ENCODE data around the gene TMEM233.

TMEM233 gene

DNA sequence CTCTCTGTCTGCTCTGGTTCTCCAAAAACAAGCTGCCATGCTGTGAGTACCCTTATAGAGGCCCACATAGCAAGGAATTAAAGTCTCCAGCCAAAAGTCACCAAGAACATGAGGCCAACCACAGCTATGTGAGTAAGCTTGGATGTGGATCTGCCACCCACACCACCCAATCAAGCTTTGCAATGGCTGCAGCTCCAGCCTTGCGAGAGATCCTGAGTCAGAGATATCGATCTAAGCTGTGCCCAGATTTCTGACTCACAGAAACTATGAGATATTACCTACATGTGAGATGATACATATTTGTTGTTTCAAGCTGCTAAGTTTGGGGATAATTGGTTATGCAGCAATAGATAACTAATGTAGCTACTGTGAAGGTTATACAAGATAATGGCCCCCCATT, 15.5 kb upstream of the TMEM233 start:
- TF ChIP-seq, protein P1, sequence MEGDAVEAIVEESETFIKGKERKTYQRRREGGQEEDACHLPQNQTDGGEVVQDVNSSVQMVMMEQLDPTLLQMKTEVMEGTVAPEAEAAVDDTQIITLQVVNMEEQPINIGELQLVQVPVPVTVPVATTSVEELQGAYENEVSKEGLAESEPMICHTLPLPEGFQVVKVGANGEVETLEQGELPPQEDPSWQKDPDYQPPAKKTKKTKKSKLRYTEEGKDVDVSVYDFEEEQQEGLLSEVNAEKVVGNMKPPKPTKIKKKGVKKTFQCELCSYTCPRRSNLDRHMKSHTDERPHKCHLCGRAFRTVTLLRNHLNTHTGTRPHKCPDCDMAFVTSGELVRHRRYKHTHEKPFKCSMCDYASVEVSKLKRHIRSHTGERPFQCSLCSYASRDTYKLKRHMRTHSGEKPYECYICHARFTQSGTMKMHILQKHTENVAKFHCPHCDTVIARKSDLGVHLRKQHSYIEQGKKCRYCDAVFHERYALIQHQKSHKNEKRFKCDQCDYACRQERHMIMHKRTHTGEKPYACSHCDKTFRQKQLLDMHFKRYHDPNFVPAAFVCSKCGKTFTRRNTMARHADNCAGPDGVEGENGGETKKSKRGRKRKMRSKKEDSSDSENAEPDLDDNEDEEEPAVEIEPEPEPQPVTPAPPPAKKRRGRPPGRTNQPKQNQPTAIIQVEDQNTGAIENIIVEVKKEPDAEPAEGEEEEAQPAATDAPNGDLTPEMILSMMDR (IDR thresholded peaks at IDR 0.05), result no peak
- Mint-ChIP-seq H3K4me3 (no peak overlapping the region), H3K9me3 (no peaks in the 10 kb centered on the region), H3K27me3 (ENCODE audit: low read depth, poor library complexity) (no peaks in the 10 kb centered on the region), H3K36me3 (ENCODE audit: low read depth) (no peaks in the 10 kb centered on the region), H3K27ac (no peak overlapping the region), H3K4me1 (no peaks in the 10 kb centered on the region)
- no peak for DNase-seq

DNA sequence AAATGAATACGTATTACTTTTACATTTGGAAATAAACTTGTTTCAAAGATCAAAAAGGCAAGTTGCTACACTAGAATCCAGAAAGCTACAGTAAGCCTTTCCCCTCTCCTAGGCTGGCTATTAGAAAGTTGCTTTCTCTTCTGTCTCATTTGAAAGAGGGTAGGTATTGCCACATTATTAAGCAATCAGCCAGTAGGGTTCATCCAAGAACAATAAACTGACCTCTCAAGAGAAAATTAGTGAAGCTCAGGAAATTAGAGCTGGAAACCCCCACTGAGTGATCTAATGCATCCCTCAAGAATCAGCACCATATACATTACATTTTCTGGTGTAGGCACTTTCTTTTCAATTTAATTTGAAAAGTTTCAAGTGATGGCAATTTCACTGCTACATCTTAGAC, 4.5 kb upstream of the TMEM233 start:
- H3K4me1 Mint-ChIP-seq, result peaks cover 6% of the 10 kb centered on the region
- peaks cover 75% of the 10 kb centered on the region for H3K27me3 Mint-ChIP-seq (ENCODE audit: low read depth, poor library complexity)
- no peaks in the 10 kb centered on the region for H3K36me3 Mint-ChIP-seq (ENCODE audit: low read depth)
- no peak for DNase-seq
- no peak overlapping the region for H3K4me3 Mint-ChIP-seq
- peaks cover 4% of the 10 kb centered on the region for H3K9me3 Mint-ChIP-seq
- no peak overlapping the region for H3K27ac Mint-ChIP-seq
- TF ChIP-seq, protein P1 (IDR thresholded peaks at IDR 0.05), result no peak

DNA sequence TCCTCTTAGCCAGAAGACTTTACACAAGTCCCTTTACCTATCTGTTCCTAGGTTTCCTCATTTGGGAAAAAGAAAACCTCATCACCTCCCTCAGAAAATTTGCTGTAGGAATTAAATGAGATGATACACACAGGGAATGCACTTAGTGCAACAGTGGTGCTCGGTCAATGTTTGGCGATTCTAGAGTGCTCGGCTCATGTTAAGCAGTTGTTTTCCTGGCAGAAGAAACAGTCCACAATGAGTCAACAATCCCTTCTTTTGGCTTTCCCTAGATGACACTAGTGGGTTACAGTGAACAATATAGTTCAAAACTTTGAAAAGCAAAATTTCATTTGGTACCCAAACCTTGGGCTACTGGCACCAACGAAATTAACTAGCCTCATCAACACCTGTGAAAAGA, 3.9 kb upstream of the TMEM233 start:
- H3K9me3 Mint-ChIP-seq, result peaks cover 4% of the 10 kb centered on the region
- no peaks in the 10 kb centered on the region for H3K36me3 Mint-ChIP-seq (ENCODE audit: low read depth)
- no peak for DNase-seq
- H3K4me3 Mint-ChIP-seq, result no peak overlapping the region
- TF ChIP-seq, protein P1 (IDR thresholded peaks at IDR 0.05), result no peak
- no peak overlapping the region for H3K27ac Mint-ChIP-seq
- H3K27me3 Mint-ChIP-seq (ENCODE audit: low read depth, poor library complexity), result peaks cover 75% of the 10 kb centered on the region
- peaks cover 11% of the 10 kb centered on the region for H3K4me1 Mint-ChIP-seq

DNA sequence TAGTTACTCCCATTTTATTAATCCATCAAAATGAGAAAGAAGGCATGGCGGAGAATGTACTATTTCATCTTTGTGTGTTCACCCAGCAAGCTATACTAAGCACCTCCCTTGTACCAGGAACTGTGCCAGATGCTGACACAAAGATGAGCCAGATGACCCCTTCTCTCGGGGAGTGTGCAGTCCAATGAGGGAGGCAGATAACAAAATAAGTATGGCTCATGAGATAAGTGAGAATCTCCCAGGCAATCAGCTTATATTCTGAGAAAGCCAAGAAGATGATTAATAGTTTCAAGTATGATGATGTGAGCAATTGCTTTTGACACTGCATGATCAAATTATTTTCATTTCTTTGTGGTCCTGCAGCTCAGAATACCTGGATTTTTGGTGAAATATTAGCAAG, 1.3 kb upstream of the TMEM233 start:
- no peak for DNase-seq

DNA sequence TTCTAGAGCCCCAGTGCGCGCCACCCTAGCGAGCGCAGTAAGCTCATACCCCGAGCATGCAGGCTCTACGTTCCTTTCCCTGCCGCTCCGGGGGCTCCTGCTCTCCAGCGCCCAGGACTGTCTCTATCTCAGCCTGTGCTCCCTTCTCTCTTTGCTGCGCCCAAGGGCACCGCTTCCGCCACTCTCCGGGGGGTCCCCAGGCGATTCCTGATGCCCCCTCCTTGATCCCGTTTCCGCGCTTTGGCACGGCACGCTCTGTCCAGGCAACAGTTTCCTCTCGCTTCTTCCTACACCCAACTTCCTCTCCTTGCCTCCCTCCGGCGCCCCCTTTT, 791 bp downstream of the TMEM233 start:
- Mint-ChIP-seq H3K27me3 (ENCODE audit: low read depth, poor library complexity) (peaks cover 95% of the 10 kb centered on the region), H3K27ac (peak overlapping the region; percentile 9), H3K36me3 (ENCODE audit: low read depth) (no peaks in the 10 kb centered on the region), H3K4me3 (peak overlapping the region; percentile 86), H3K9me3 (peaks cover 4% of the 10 kb centered on the region), H3K4me1 (peaks cover 19% of the 10 kb centered on the region)
- TF ChIP-seq, protein P1 (IDR thresholded peaks at IDR 0.05), result no peak
- DNase-seq, result peak; percentile 36

More for the DNA sequence above, 1.3 kb upstream of the TMEM233 start:
- H3K27ac Mint-ChIP-seq, result no peak overlapping the region
- H3K27me3 Mint-ChIP-seq (ENCODE audit: low read depth, poor library complexity), result peaks cover 83% of the 10 kb centered on the region
- TF ChIP-seq, protein P1 (IDR thresholded peaks at IDR 0.05), result no peak
- peaks cover 19% of the 10 kb centered on the region for H3K4me1 Mint-ChIP-seq
- H3K36me3 Mint-ChIP-seq (ENCODE audit: low read depth), result no peaks in the 10 kb centered on the region
- peaks cover 4% of the 10 kb centered on the region for H3K9me3 Mint-ChIP-seq
- no peak overlapping the region for H3K4me3 Mint-ChIP-seq

DNA sequence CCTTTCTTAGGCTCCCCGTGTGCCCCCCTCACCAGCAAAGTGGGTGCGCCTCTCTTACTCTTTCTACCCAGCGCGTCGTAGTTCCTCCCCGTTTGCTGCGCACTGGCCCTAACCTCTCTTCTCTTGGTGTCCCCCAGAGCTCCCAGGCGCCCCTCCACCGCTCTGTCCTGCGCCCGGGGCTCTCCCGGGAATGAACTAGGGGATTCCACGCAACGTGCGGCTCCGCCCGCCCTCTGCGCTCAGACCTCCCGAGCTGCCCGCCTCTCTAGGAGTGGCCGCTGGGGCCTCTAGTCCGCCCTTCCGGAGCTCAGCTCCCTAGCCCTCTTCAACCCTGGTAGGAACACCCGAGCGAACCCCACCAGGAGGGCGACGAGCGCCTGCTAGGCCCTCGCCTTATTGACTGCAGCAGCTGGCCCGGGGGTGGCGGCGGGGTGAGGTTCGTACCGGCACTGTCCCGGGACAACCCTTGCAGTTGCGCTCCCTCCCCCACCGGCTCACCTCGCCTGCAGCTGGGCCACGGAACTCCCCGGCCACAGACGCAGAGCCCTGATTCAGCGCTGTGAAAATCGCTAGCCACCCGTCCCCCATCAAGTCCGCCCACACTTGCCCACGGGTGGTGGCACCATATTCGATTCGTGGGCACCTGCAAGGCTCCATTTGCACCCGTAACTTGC, 1.3 kb downstream of the TMEM233 start:
- peak overlapping the region; percentile 86 for H3K4me3 Mint-ChIP-seq
- H3K27me3 Mint-ChIP-seq (ENCODE audit: low read depth, poor library complexity), result peaks cover 95% of the 10 kb centered on the region
- peaks cover 19% of the 10 kb centered on the region for H3K4me1 Mint-ChIP-seq
- TF ChIP-seq, protein P1 (IDR thresholded peaks at IDR 0.05), result no peak
- H3K9me3 Mint-ChIP-seq, result peaks cover 4% of the 10 kb centered on the region
- DNase-seq, result peak; percentile 58
- no peaks in the 10 kb centered on the region for H3K36me3 Mint-ChIP-seq (ENCODE audit: low read depth)
- no peak overlapping the region for H3K27ac Mint-ChIP-seq
